Lower lobe of right lung (tissue), 2 donors: ENCODE results near the gene HLA-B. TPM values are rescaled to one million over a fixed set of nuclear protein-coding genes. Genes with fewer than 3 reads are reported as not detected.
A peak's percentile ranks its signal among the peaks of the same experiment; 100 is the strongest.
"Not testable (repeated sequence)": the region's sequence is repeated elsewhere in the genome, so short reads cannot be mapped to it uniquely, and the experiment has no call there.

Source experiments
- ATAC-seq, 2 donors: fragments of 200-7000 bp; cut with Tn5 transposase; one replicate each; pipeline ENCODE4 v1.9.1; 2020 to 2022; ENCODE audit warnings: mild to moderate bottlenecking in 2 of 2, moderate library complexity in 2 of 2
- DNase-seq: peaks from one replicate; pipeline ENCODE4 v3.0.0-alpha.2; 2020
- H3K27ac ChIP-seq: fragments of 200-600 bp; one replicate; pipeline ENCODE4 v1.8.0; 2022
- H3K27me3 ChIP-seq: fragments of 200-600 bp; one replicate; pipeline ENCODE4 v1.8.0; 2022; ENCODE audit warnings: low read depth
- H3K36me3 ChIP-seq: fragments of 200-600 bp; one replicate; pipeline ENCODE4 v1.8.0; 2022; ENCODE audit warnings: mild to moderate bottlenecking
- H3K4me1 ChIP-seq: fragments of 200-600 bp; one replicate; pipeline ENCODE4 v1.8.0; 2022
- H3K4me3 ChIP-seq: fragments of 200-600 bp; one replicate; pipeline ENCODE4 v1.8.0; 2022; ENCODE audit warnings: mild to moderate bottlenecking
- H3K9me3 ChIP-seq: fragments of 200-600 bp; one replicate; pipeline ENCODE4 v1.8.0; 2022
- CTCF ChIP-seq: fragments of 200-600 bp; IDR thresholded peaks from one replicate; pipeline ENCODE4 v1.8.0; 2022; ENCODE audit warnings: antibody characterized with exemption, mild to moderate bottlenecking
- intact Hi-C: fragments of 100-400 bp; cut with DNase I; formaldehyde crosslinking; loops from one replicate; pipeline ENCODE4 v1.11.0; 2022
- total RNA-seq: library from RNA; stranded (reverse); fragmentation: NEBNext Ultra II Directional; extraction: Animal tissue kit (Norgen Biotek cat#: 25700); gene quantifications from one replicate; pipeline ENCODE4 v1.2.1, GENCODE V29; 2021
- donor health status: DM: no; HTN: yes; CAD: no; lungs with severe emphysema.

The HLA-B gene
- total RNA-seq, 1 donor from 2014 or later, result 2,736 TPM

GRCh38 chr6:31396422-31397152 lies 39.6 kb upstream of the HLA-B start:
- Histone ChIP-seq H3K9me3 (no peaks in the 10 kb centered on the region), H3K27me3 (no peaks in the 10 kb centered on the region), H3K4me1 (peaks cover 33% of the 10 kb centered on the region), H3K36me3 (peaks cover 16% of the 10 kb centered on the region), H3K27ac (no peak overlapping the region), H3K4me3 (no peak overlapping the region)
- peak; percentile 42 to 68 for ATAC-seq
- intact Hi-C loops, result loop anchor here (10.0 kb wide), 1 partner anchor 48 kb away; no protein-coding TSS in a partner anchor
- peak; percentile 96 for TF ChIP-seq CTCF
- peak; percentile 80 for DNase-seq

GRCh38 chr6:31395832-31396231 lies 38.9 kb upstream of the HLA-B start:
- H3K27ac ChIP-seq, result no peak overlapping the region
- H3K4me3 ChIP-seq, result no peak overlapping the region
- H3K27me3 ChIP-seq, result no peaks in the 10 kb centered on the region
- TF ChIP-seq CTCF, result no peak
- intact Hi-C loops, result loop anchor here (10.0 kb wide), 1 partner anchor 49 kb away; no protein-coding TSS in a partner anchor
- no peaks in the 10 kb centered on the region for H3K9me3 ChIP-seq
- H3K4me1 ChIP-seq, result peaks cover 27% of the 10 kb centered on the region
- ATAC-seq (no peak), DNase-seq (no peak)
- H3K36me3 ChIP-seq, result peaks cover 16% of the 10 kb centered on the region

- TF ChIP-seq CTCF, result no peak
- intact Hi-C loops, result loop anchor here (10.0 kb wide), 1 partner anchor 50 kb away; no protein-coding TSS in a partner anchor
- H3K27me3 ChIP-seq, result no peaks in the 10 kb centered on the region
- H3K4me3 ChIP-seq, result no peak overlapping the region
- no peaks in the 10 kb centered on the region for H3K9me3 ChIP-seq
- H3K4me1 ChIP-seq, result peaks cover 27% of the 10 kb centered on the region
- H3K27ac ChIP-seq, result no peak overlapping the region
- ATAC-seq, result no peak
- DNase-seq, result no peak
- H3K36me3 ChIP-seq, result peaks cover 16% of the 10 kb centered on the region
Measured at GRCh38 chr6:31394381-31394780, 37.4 kb upstream of the HLA-B start.

- H3K27me3 ChIP-seq, result no peaks in the 10 kb centered on the region
- no peak for DNase-seq
- H3K36me3 ChIP-seq, result peaks cover 16% of the 10 kb centered on the region
- ATAC-seq, result no peak
- no peak overlapping the region for H3K4me3 ChIP-seq
- TF ChIP-seq CTCF, result no peak
- H3K27ac ChIP-seq, result no peak overlapping the region
- intact Hi-C loops, result loop anchor here (10.0 kb wide), 1 partner anchor 51 kb away; no protein-coding TSS in a partner anchor
- peaks cover 24% of the 10 kb centered on the region for H3K4me1 ChIP-seq
- no peaks in the 10 kb centered on the region for H3K9me3 ChIP-seq
Measured at GRCh38 chr6:31393932-31394331, 37.0 kb upstream of the HLA-B start.

- not testable (repeated sequence) for H3K4me1 ChIP-seq, H3K27me3 ChIP-seq, ATAC-seq, H3K9me3 ChIP-seq, H3K4me3 ChIP-seq, DNase-seq, H3K27ac ChIP-seq
- peaks cover 14% of the 10 kb centered on the region for H3K36me3 ChIP-seq
- intact Hi-C loops, result loop anchor here (10.0 kb wide), 1 partner anchor 55 kb away; no protein-coding TSS in a partner anchor
Measured at GRCh38 chr6:31389802-31390132, 32.8 kb upstream of the HLA-B start.

DNA sequence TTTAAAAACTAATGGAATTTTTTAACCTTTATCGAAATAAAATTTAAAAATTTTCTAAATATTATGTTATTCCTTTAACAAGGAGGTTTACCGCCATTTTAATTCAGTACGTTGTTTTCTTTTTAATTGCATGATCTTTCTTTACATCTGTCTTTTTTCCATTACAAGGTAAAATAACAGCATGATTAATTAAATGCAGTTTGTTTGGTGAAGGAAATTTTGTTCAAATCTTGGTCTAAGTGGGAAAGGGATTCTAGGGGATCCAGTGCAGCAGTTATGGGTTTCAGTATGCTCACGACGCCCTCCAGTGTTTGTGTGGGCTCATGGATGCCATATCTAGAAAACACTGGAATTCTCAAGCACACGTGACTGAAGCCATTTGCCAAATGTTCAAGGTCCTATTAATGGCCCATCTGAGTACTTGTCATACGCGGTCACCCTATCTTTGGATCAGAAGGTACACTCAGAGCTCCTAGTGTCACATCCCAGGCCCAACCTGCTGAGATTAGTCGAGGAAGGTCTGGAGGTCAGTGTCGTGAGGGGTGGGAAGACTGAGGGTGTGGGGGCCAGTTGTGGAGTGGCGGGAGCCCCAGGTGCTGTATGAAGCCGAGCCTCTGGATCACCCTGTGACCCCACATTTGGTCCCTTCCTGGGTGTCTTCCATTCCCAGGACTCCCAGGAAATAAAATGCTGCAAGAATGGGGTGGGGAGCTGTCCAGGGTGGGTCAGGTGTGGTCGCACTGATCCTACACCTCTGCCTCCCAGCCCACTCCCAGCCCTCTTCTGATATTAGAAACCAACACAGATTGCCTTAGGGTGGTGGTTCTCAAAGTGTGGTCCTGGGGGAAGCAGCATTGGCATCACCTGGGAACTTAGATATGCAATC lies 32.2 kb upstream of the HLA-B start:
- H3K4me1 ChIP-seq, H3K9me3 ChIP-seq, H3K4me3 ChIP-seq, intact Hi-C loops, H3K27me3 ChIP-seq, H3K36me3 ChIP-seq, H3K27ac ChIP-seq, DNase-seq: not testable (repeated sequence)
- peak in 1 of 2 donors; percentile 50 for ATAC-seq
